Neuron (in vitro differentiated cells): ENCODE data around the gene EFCAB10.
"Not testable (repeated sequence)": the region's sequence is repeated elsewhere in the genome, so short reads cannot be mapped to it uniquely, and the experiment has no call there.

ENCODE experiments used
- H2AFZ ChIP-seq: one replicate; pipeline ENCODE4 v1.6.1; 2013; ENCODE audit warnings: low read depth, mild to moderate bottlenecking, inconsistent platforms, low read length, moderate library complexity
- H3K27me3 ChIP-seq: one replicate; pipeline ENCODE4 v1.6.1; 2013; ENCODE audit warnings: low read length; ENCODE audit not compliant: insufficient read depth
- H3K36me3 ChIP-seq: one replicate; pipeline ENCODE4 v1.6.1; 2013; ENCODE audit warnings: low read length; ENCODE audit not compliant: insufficient read depth
- H3K4me1 ChIP-seq: one replicate; pipeline ENCODE4 v1.6.1; 2013; ENCODE audit warnings: low read length; ENCODE audit not compliant: insufficient read depth
- H3K4me3 ChIP-seq: 2 replicates; pipeline ENCODE4 v1.5.1; 2013; ENCODE audit warnings: mild to moderate bottlenecking, low read length, moderate library complexity
- H3K9me3 ChIP-seq: one replicate; pipeline ENCODE4 v1.6.1; 2013; ENCODE audit warnings: low read length

EFCAB10 gene

DNA sequence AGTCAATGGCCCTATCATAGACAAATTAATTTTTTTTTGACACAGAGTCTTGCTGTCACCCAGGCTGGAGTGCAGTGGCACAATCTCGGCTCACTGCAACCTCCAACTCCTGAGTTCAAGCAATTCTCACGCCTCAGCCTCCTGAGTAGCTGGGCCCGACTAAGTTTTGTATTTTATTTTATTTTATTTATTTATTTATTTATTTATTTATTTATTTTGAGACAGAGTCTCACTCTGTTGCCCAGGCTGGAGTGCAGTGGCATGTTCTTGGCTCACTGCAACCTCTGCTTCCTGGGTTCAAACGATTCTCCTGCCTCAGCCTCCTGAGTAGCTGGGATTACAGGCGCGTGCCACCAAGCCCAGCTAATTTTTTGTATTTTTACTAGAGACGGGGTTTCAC, 65.7 kb downstream of the EFCAB10 start:
- not testable (repeated sequence) for H3K9me3 ChIP-seq, H2AFZ ChIP-seq, H3K4me3 ChIP-seq, H3K27me3 ChIP-seq, H3K4me1 ChIP-seq
- H3K36me3 ChIP-seq, result peaks cover 13% of the 10 kb centered on the region
